K562 (cell line): Measurements from ENCODE around the gene COL1A2. TPM values are rescaled to one million over a fixed set of nuclear protein-coding genes. Genes with fewer than 3 reads are reported as not detected.

Experiments used
- ATAC-seq: fragments of 200-7000 bp; cut with Tn5 transposase; 3 replicates; pipeline ENCODE4 v1.9.1; 2020; ENCODE audit warnings: moderate library complexity
- BruUV-seq: library from RNA; stranded (reverse); fragments of 400-500 nt; replicated peaks from 2 replicates; lab custom pipeline; 2021; lab: Mats Ljungman, UMichigan
- CTCF ChIA-PET: fragments of 300-600 bp; formaldehyde crosslinking; extraction: SDS; loops from one replicate; lab custom pipeline; 2021; ENCODE audit warnings: low intra/inter-chr PET ratio; lab: Yijun Ruan, JAX
- POLR2A ChIA-PET: fragments of 300-600, 350-650 bp; sonication (Branson Sonifier 250); formaldehyde crosslinking; extraction: SDS; loops from one replicate; lab custom pipeline; 2021; ENCODE audit warnings: antibody characterized with exemption, inconsistent platforms; lab: Yijun Ruan, JAX
- DNase-seq, 4 experiments: peaks; one replicate each; pipeline versions ENCODE4 v3.0.0 to v3.0.0-alpha.2; 2011 to 2018; ENCODE audit warnings: low spot score in 3 of 4, mixed read lengths in 3 of 4; ENCODE audit errors: extremely low read depth in 1 of 4
- FAIRE-seq: peaks from 2 replicates; lab custom pipeline; 2011; peaks lifted over from hg19 to GRCh38; lab: Jason Lieb, UNC
- H2AFZ ChIP-seq: 2 replicates; pipeline ENCODE4 v1.6.0; 2011; ENCODE audit warnings: low read depth, low read length, control low read depth, inconsistent platforms
- H3K27ac ChIP-seq: fragments of 200-600 bp; 3 replicates; pipeline ENCODE4 v1.8.0; 2011; ENCODE audit warnings: low read depth, mild to moderate bottlenecking, control low read depth, inconsistent platforms, low read length, moderate library complexity, mixed read lengths; ENCODE audit errors: extremely low read depth
- H3K27me3 ChIP-seq, 2 experiments: fragments of 300-600 bp in 1 of 2; 2 replicates in 1 of 2; 3 replicates in 1 of 2; pipeline versions ENCODE4 v1.6.0 to v1.8.0; 2011; ENCODE audit warnings: inconsistent platforms in 2 of 2, low read length in 2 of 2, mild to moderate bottlenecking in 1 of 2, mixed read lengths in 1 of 2, moderate library complexity in 1 of 2; ENCODE audit not compliant: control insufficient read depth in 2 of 2, insufficient read depth in 2 of 2
- H3K36me3 ChIP-seq: fragments of 300-600 bp; 3 replicates; pipeline ENCODE4 v1.8.0; 2011; ENCODE audit warnings: mild to moderate bottlenecking, low read length, inconsistent platforms; ENCODE audit not compliant: control insufficient read depth, insufficient read depth
- H3K4me1 ChIP-seq, 2 experiments: fragments of 200-600 bp in 1 of 2; replicated peaks in 1 of 2; 2 replicates in 1 of 2; 3 replicates in 1 of 2; pipeline versions ENCODE4 v1.5.1 to v1.8.0; 2011; ENCODE audit warnings: inconsistent platforms in 2 of 2, low read length in 2 of 2, mild to moderate bottlenecking in 1 of 2, mixed read lengths in 1 of 2, moderate library complexity in 1 of 2; ENCODE audit not compliant: control insufficient read depth in 2 of 2, insufficient read depth in 2 of 2
- H3K4me2 ChIP-seq: 2 replicates; pipeline ENCODE4 v1.6.1; 2011; ENCODE audit warnings: low read length, control low read depth, inconsistent platforms, mixed read lengths; ENCODE audit not compliant: insufficient read depth
- H3K4me3 ChIP-seq: fragments of 200-600 bp; sonication (generic), shearing (Covaris generic); 2 replicates; pipeline ENCODE4 v1.5.1; 2016; ENCODE audit warnings: control low read depth, inconsistent platforms
- H3K79me2 ChIP-seq: fragments of 200-600 bp; 3 replicates; pipeline ENCODE4 v1.8.0; 2011; ENCODE audit warnings: low read length, inconsistent platforms; ENCODE audit not compliant: control insufficient read depth, insufficient read depth
- H3K9ac ChIP-seq, 2 experiments: 2 replicates each; pipeline versions ENCODE4 v1.6.0 to v1.6.1; 2011; ENCODE audit warnings: low read depth in 2 of 2, low read length in 2 of 2, control low read depth in 1 of 2, inconsistent platforms in 1 of 2, mild to moderate bottlenecking in 1 of 2, mixed read lengths in 1 of 2; ENCODE audit not compliant: insufficient read depth in 1 of 2
- H3K9me1 ChIP-seq: one replicate; pipeline ENCODE4 v1.6.0; 2011; ENCODE audit warnings: inconsistent platforms, mild to moderate bottlenecking, low read length, moderate library complexity; ENCODE audit not compliant: control insufficient read depth, insufficient read depth
- H3K9me3 ChIP-seq: replicated peaks from 2 replicates; pipeline ENCODE4 v1.5.1; 2011; ENCODE audit warnings: low read depth, low read length, inconsistent platforms; ENCODE audit not compliant: control insufficient read depth, insufficient read depth
- H4K20me1 ChIP-seq: replicated peaks from 2 replicates; pipeline ENCODE4 v1.6.1; 2011; ENCODE audit warnings: low read length, inconsistent platforms, mixed read lengths; ENCODE audit not compliant: control insufficient read depth, insufficient read depth
- ATF7 ChIP-seq: fragments of 450-650 bp; IDR thresholded peaks from 2 replicates; pipeline ENCODE4 v1.7.1; 2014; ENCODE audit warnings: mild to moderate bottlenecking, moderate library complexity
- MBD1 ChIP-seq: fragments of 250-450 bp; sonication (Bioruptor Pico); IDR thresholded peaks from 2 replicates; pipeline ENCODE4 v1.8.0; 2022; ENCODE audit warnings: inconsistent platforms
- PURB ChIP-seq: sonication (generic); formaldehyde crosslinking; IDR thresholded peaks from 2 replicates; pipeline ENCODE4 v1.9.0; 2021; ENCODE audit warnings: low read depth, mild to moderate bottlenecking, missing genetic modification reagents
- SMAD3 ChIP-seq: fragments of 450-650 bp; formaldehyde crosslinking; conservative IDR thresholded peaks from 2 replicates; pipeline ENCODE4 v1.4.0; 2020; ENCODE audit warnings: mild to moderate bottlenecking
- SRSF7 ChIP-seq: fragments of 200-400 bp; formaldehyde crosslinking; optimal IDR thresholded peaks from 2 replicates; pipeline ENCODE3; 2017; ENCODE audit warnings: mild to moderate bottlenecking, low read depth, low read length
- STAG1 ChIP-seq: sonication (generic); formaldehyde crosslinking; IDR thresholded peaks from 2 replicates; pipeline ENCODE4 v1.5.0; 2020; ENCODE audit warnings: missing genetic modification reagents, borderline replicate concordance
- TOE1 ChIP-seq, 2 experiments: fragments of 450-650 bp in 1 of 2; sonication (generic) in 1 of 2; formaldehyde crosslinking in 1 of 2; IDR thresholded peaks; 2 replicates each; pipeline versions ENCODE4 v1.7.1 to v1.8.0; 2016 to 2022; ENCODE audit warnings: borderline replicate concordance in 2 of 2, mild to moderate bottlenecking in 2 of 2, antibody characterized with exemption in 1 of 2, inconsistent platforms in 1 of 2, low read depth in 1 of 2, missing genetic modification reagents in 1 of 2, moderate library complexity in 1 of 2
- ZKSCAN1 ChIP-seq: fragments of 150-350 bp; IDR thresholded peaks from 2 replicates; pipeline ENCODE4 v1.6.1; 2016; ENCODE audit warnings: low read depth, low read length
- ZNF347 ChIP-seq: fragments of 450-650 bp; formaldehyde crosslinking; IDR thresholded peaks from 2 replicates; pipeline ENCODE4 v1.4.0; 2020; ENCODE audit warnings: low read depth, mild to moderate bottlenecking, moderate library complexity
- ZNF609 ChIP-seq: sonication (generic); formaldehyde crosslinking; IDR thresholded peaks from 2 replicates; pipeline ENCODE4 v1.8.1; 2023; ENCODE audit warnings: missing genetic modification reagents, mild to moderate bottlenecking, borderline replicate concordance
- WGBS: fragments of 100-300 bp; shearing (Covaris generic); methylation state at CpG from one replicate; pipeline ENCODE4 v1.1.6; 2016; ENCODE audit warnings: low coverage, mixed read lengths; ENCODE audit not compliant: insufficient coverage; ENCODE audit errors: missing lambda C conversion rate; 5-methylcytosine and 5-hydroxymethylcytosine counted together
- in situ Hi-C: fragments of 300-500 bp; cut with MboI; formaldehyde crosslinking; loops from 4 replicates; pipeline ENCODE4 v1.15.0; 2018; ENCODE audit warnings: inconsistent platforms, mixed read lengths
- intact Hi-C: fragments of 100-400 bp; cut with micrococcal nuclease; formaldehyde crosslinking; loops from 2 replicates; pipeline ENCODE4 v1.14.2; 2022
- polyA plus RNA-seq, 8 experiments: library from polyadenylated mRNA; depleted of rRNA in 4 of 8; stranded (reverse) in 5 of 8; unstranded in 3 of 8; fragments of >200 nt; fragmentation: Nextera tagmentation in 2 of 8; fragmentation: Illumina TruSeq in 1 of 8; extraction: Ambion mirVana in 2 of 8; extraction: Trizol in 1 of 8; gene quantifications; 2 replicates each; pipeline versions ENCODE4 v1.2.1 to v1.2.3, GENCODE V29; 2011 to 2014; ENCODE audit warnings: inconsistent platforms in 1 of 8, missing spikeins in 1 of 8
- total RNA-seq, 7 experiments: library from RNA; depleted of rRNA in 6 of 7; stranded (reverse); fragments of >200 nt in 6 of 7; fragmentation: Illumina TruSeq in 2 of 7; extraction: Trizol in 2 of 7; gene quantifications; 2 replicates each; pipeline versions ENCODE4 v1.2.1 to v1.2.3, GENCODE V29; 2011 to 2021; ENCODE audit warnings: low replicate concordance in 1 of 7

COL1A2 gene
- total and polyA plus RNA-seq, 9 of the 15 experiments (the other 6 are each of a cell fraction or from before 2014, with no cell fraction given): 0.94 to 11.6 (median 1.7) TPM

- intact Hi-C loops: no loop called here
- FAIRE-seq (peak; percentile 23), DNase-seq (no peak), ATAC-seq (no peak)
- TF ChIP-seq ZNF347 (CRISPR knock-in tag) (no peak), ZNF609 (CRISPR knock-in tag) (no peak), ZKSCAN1 (no peak), STAG1 (CRISPR knock-in tag) (no peak), MBD1 (CRISPR knock-in tag) (no peak), PURB (CRISPR knock-in tag) (no peak), SMAD3 (CRISPR knock-in tag) (no peak), TOE1 (IDR thresholded peaks at IDR 0.05; ENCODE audit: borderline replicate concordance) (no peak), TOE1 (CRISPR knock-in tag; IDR thresholded peaks at IDR 0.05; ENCODE audit: borderline replicate concordance, low read depth) (no peak), ATF7 (no peak), SRSF7 (no peak)
- no TSS peak for BruUV-seq
- Histone ChIP-seq H3K4me3 (no peak overlapping the region), H3K79me2 (no peaks in the 10 kb centered on the region), H3K36me3 (no peaks in the 10 kb centered on the region), H4K20me1 (no peaks in the 10 kb centered on the region), H3K9ac (no peak overlapping the region), H3K27ac (no peak overlapping the region), H3K9me1 (no peaks in the 10 kb centered on the region), H3K4me2 (no peak overlapping the region), H3K27me3 (no peaks in the 10 kb centered on the region), H3K9me3 (no peaks in the 10 kb centered on the region), H3K4me1 (peaks cover 0 to 3% of the 10 kb centered on the region in 2 experiments; a peak in 1 of 5 replicates), H2AFZ (no peak overlapping the region)
- ChIA-PET POLR2A (interaction anchor here (0.8 kb wide), 1 partner anchor 1087 kb away, joined by 4 read pairs; no protein-coding TSS in a partner anchor), CTCF (no interaction called here)
- in situ Hi-C loops: no loop called here
- WGBS: 6% methylated on average over 6 of the region's 6 CpGs
Observed at GRCh38 chr7:94400643-94401427, 6.1 kb downstream of the COL1A2 start.
